Spleen (tissue), 7 donors: Measurements from ENCODE around the gene CCDC87.
A peak's percentile ranks its signal among the peaks of the same experiment; 100 is the strongest.

Experiments
- POLR2AphosphoS5 ChIP-seq, 3 donors: sonication (generic); formaldehyde crosslinking; IDR thresholded peaks; one replicate each; pipeline ENCODE4 v1.5.1; 2017; ENCODE audit warnings: antibody characterized with exemption in 3 of 3
- TF ChIP-seq, protein P1 (sequence below), 11 experiments: fragments of 200-600 bp in 7 of 11; fragments of 450-650 bp in 4 of 11; sonication (generic) in 4 of 11; IDR thresholded peaks in 8 of 11; conservative IDR thresholded peaks in 3 of 11; 1 replicate in 7 of 11; 2 replicates in 4 of 11; pipeline versions ENCODE4 v1.4.0 to v1.8.0; 2016 to 2021; ENCODE audit warnings: antibody characterized with exemption in 11 of 11, inconsistent platforms in 4 of 11, mild to moderate bottlenecking in 1 of 11
- donor health status: DM: no; HTN: no; CAD: no; lungs with moderate emphysema.
- donor health status: DM: no; HTN: no; CAD: no.
- donor health status: DM: no; HTN: no; CAD: no.

DNA sequence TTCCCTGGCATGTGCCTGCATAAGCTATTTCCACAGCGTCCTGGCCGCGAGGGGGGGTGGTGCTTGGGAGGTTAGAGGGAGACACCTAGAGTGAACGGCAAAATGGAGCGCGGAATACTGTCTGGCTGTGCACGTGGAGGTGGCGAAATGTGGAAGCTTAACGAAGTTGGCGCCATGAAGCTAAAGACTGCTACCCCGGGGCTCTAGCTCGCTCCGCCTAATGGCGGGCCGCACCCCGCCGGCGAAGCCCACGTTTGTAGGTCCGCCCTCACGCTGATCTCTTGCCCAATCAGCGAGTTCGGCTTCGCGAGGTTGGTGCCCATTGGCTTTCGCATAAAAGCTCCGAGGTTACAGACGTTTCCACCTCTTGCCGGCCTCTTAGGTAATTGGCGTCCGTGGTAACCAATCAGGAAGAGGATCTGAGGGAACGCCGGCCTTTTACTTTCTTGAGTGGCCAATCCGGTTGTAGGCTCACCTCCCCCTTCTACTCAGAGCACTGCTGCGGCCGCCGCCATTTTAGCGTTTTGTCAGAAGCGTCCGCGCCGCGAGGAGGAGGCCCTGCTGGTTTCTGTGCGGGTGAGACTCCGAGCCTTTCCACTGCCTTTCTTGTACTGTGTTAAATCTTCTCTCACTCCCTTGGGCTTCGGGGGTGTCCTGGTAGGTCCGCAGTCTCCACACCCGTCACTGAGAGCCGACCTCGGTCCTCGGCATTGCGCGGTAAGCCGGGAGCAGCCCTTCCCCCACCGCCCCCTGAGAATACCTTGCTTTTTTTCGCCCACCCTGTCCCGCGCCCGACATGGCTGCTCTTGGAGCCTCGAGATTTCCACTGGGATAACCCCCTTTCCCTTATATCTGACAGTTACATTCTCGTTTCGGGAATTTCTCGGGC lies 45.6 kb upstream of the CCDC87 start, which contains the start of gene RBM4:
- TF ChIP-seq, protein P1, sequence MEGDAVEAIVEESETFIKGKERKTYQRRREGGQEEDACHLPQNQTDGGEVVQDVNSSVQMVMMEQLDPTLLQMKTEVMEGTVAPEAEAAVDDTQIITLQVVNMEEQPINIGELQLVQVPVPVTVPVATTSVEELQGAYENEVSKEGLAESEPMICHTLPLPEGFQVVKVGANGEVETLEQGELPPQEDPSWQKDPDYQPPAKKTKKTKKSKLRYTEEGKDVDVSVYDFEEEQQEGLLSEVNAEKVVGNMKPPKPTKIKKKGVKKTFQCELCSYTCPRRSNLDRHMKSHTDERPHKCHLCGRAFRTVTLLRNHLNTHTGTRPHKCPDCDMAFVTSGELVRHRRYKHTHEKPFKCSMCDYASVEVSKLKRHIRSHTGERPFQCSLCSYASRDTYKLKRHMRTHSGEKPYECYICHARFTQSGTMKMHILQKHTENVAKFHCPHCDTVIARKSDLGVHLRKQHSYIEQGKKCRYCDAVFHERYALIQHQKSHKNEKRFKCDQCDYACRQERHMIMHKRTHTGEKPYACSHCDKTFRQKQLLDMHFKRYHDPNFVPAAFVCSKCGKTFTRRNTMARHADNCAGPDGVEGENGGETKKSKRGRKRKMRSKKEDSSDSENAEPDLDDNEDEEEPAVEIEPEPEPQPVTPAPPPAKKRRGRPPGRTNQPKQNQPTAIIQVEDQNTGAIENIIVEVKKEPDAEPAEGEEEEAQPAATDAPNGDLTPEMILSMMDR (IDR thresholded peaks at IDR 0.05 in 8 of 11, conservative IDR thresholded peaks at IDR 0.05 in 3 of 11) = peak in 4 of 11 experiments; percentile 20 to 49 (median 30)
- peak; percentile 94 to 97 (median 96) for TF ChIP-seq POLR2AphosphoS5 (IDR thresholded peaks at IDR 0.05)
